Neural crest cell (in vitro differentiated cells): ENCODE results near the gene FOXD1. TPM values are rescaled to one million over a fixed set of nuclear protein-coding genes. Genes with fewer than 3 reads are reported as not detected.
A peak's percentile ranks its signal among the peaks of the same experiment; 100 is the strongest.
"Not testable (repeated sequence)": the region's sequence is repeated elsewhere in the genome, so short reads cannot be mapped to it uniquely, and the experiment has no call there.

Experiments used
- DNase-seq: peaks from one replicate; pipeline ENCODE4 v3.0.0; 2021; ENCODE audit warnings: low read depth, mixed read lengths, low spot score
- H3K27ac Mint-ChIP-seq: one replicate; pipeline ENCODE4 v1.8.0; 2021; ENCODE audit warnings: mild to moderate bottlenecking, mixed read lengths; ENCODE audit not compliant: unreplicated experiment
- H3K27me3 Mint-ChIP-seq: 2 replicates; pipeline ENCODE4 v1.8.0; 2021; ENCODE audit warnings: low read depth, mild to moderate bottlenecking, mixed read lengths
- H3K36me3 Mint-ChIP-seq: 2 replicates; pipeline ENCODE4 v1.8.0; 2021; ENCODE audit warnings: low read depth, mild to moderate bottlenecking, mixed read lengths
- H3K4me1 Mint-ChIP-seq: 2 replicates; pipeline ENCODE4 v1.8.0; 2021; ENCODE audit warnings: mixed read lengths
- H3K4me3 Mint-ChIP-seq: one replicate; pipeline ENCODE4 v1.8.0; 2021; ENCODE audit warnings: mild to moderate bottlenecking, mixed read lengths
- H3K9me3 Mint-ChIP-seq: 2 replicates; pipeline ENCODE4 v1.8.0; 2021; ENCODE audit warnings: mixed read lengths
- CTCF ChIP-seq: fragments of 200-600 bp; sonication (generic); conservative IDR thresholded peaks from 2 replicates; pipeline ENCODE4 v1.5.0; 2021; ENCODE audit warnings: antibody characterized with exemption, mild to moderate bottlenecking
- total RNA-seq: library from RNA; stranded (reverse); gene quantifications from 2 replicates; pipeline ENCODE4 v1.2.1, GENCODE V29; 2021

FOXD1 gene
- total RNA-seq, 1 donor from 2014 or later, result 0.28 TPM

- Mint-ChIP-seq H3K4me3 (peak overlapping the region; percentile 3), H3K36me3 (no peaks in the 10 kb centered on the region), H3K27ac (no peak overlapping the region), H3K4me1 (peaks cover 18% of the 10 kb centered on the region), H3K27me3 (peaks cover 96% of the 10 kb centered on the region), H3K9me3 (peaks cover 5% of the 10 kb centered on the region)
- no peak for TF ChIP-seq CTCF
- no peak for DNase-seq
Measured at GRCh38 chr5:73417303-73418034, 31.1 kb downstream of the FOXD1 start.

GRCh38 chr5:73415617-73416016 is 33.0 kb downstream of the FOXD1 start:
- peaks cover 86% of the 10 kb centered on the region for H3K27me3 Mint-ChIP-seq
- H3K4me1 Mint-ChIP-seq, result peaks cover 18% of the 10 kb centered on the region
- H3K36me3 Mint-ChIP-seq, result no peaks in the 10 kb centered on the region
- H3K9me3 Mint-ChIP-seq, result peaks cover 5% of the 10 kb centered on the region
- no peak overlapping the region for H3K27ac Mint-ChIP-seq
- TF ChIP-seq CTCF, result no peak
- H3K4me3 Mint-ChIP-seq, result no peak overlapping the region
- no peak for DNase-seq

- no peak for TF ChIP-seq CTCF
- peaks cover 15% of the 10 kb centered on the region for H3K4me1 Mint-ChIP-seq
Measured at GRCh38 chr5:73415171-73415570, 33.4 kb downstream of the FOXD1 start.

GRCh38 chr5:73412597-73412988 is 36.0 kb downstream of the FOXD1 start:
- Mint-ChIP-seq H3K27ac (no peak overlapping the region), H3K9me3 (peaks cover 5% of the 10 kb centered on the region), H3K36me3 (no peaks in the 10 kb centered on the region), H3K4me1 (peaks cover 12% of the 10 kb centered on the region), H3K27me3 (peaks cover 59% of the 10 kb centered on the region), H3K4me3 (no peak overlapping the region)
- no peak for TF ChIP-seq CTCF
- no peak for DNase-seq

More at GRCh38 chr5:73415171-73415570, 33.4 kb downstream of the FOXD1 start:
- Mint-ChIP-seq H3K27ac (no peak overlapping the region), H3K9me3 (peaks cover 5% of the 10 kb centered on the region), H3K36me3 (no peaks in the 10 kb centered on the region), H3K4me3 (no peak overlapping the region), H3K27me3 (peaks cover 82% of the 10 kb centered on the region)
- DNase-seq, result no peak

GRCh38 chr5:73411936-73412596 is 36.5 kb downstream of the FOXD1 start:
- Mint-ChIP-seq H3K9me3 (peaks cover 5% of the 10 kb centered on the region), H3K4me1 (peaks cover 9% of the 10 kb centered on the region), H3K4me3 (no peak overlapping the region), H3K27me3 (peaks cover 55% of the 10 kb centered on the region), H3K36me3 (no peaks in the 10 kb centered on the region), H3K27ac (no peak overlapping the region)
- no peak for DNase-seq
- no peak for TF ChIP-seq CTCF

GRCh38 chr5:73409927-73410326 is 38.6 kb downstream of the FOXD1 start:
- H3K4me3 Mint-ChIP-seq, H3K9me3 Mint-ChIP-seq, DNase-seq, H3K4me1 Mint-ChIP-seq, H3K27ac Mint-ChIP-seq, H3K36me3 Mint-ChIP-seq: not testable (repeated sequence)
- peaks cover 36% of the 10 kb centered on the region for H3K27me3 Mint-ChIP-seq
